ENCODE results near the gene NKAPL.

GRCh38 chr6:28266962-28267694 lies 8.0 kb downstream of the NKAPL start, which contains the start of gene ZSCAN26:
- TF ChIP-seq CTCF (IDR thresholded peaks at IDR 0.05; ENCODE audit: low read depth, low read length) = no peak
- TF ChIP-seq EZH2phosphoT487 (IDR thresholded peaks at IDR 0.05; ENCODE audit: low read depth) = no peak
